Glomerular endothelial cell (primary cell): Measurements from ENCODE around the gene ANKZF1. TPM values are rescaled to one million over a fixed set of nuclear protein-coding genes. Genes with fewer than 3 reads are reported as not detected.
A peak's percentile ranks its signal among the peaks of the same experiment; 100 is the strongest.

Experiments used
- DNase-seq: peaks from one replicate; pipeline ENCODE4 v3.0.0-alpha.2; 2011; ENCODE audit warnings: low read depth, low spot score; ENCODE audit errors: extremely low read depth
- total RNA-seq: library from RNA; depleted of rRNA; stranded (reverse); fragments of >200 nt; gene quantifications from 2 replicates; pipeline ENCODE4 v1.2.3, GENCODE V29; 2015

The ANKZF1 gene
- total RNA-seq, 1 donor from 2014 or later = 32.2 TPM

DNA sequence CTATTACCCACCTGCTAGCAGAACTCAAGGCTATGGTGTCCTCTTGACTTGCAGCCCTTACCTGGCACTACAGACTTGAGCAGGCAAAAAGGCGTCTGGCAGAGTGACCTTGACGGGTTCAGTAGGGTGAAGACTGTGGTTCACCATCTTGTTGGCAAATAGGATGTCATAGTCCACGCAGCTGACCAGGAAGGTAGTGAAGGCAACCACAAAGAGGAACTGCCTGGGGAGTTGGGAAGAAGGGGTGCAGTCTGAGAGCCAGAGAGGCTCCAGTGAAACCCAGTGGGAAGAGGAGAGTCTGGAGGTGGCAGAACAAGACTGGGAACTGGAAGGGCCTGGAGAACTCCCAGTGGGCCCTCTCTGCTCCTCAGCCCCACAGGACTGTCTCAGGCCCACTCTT lies 4.3 kb upstream of the ANKZF1 start:
- no peak for DNase-seq

DNA sequence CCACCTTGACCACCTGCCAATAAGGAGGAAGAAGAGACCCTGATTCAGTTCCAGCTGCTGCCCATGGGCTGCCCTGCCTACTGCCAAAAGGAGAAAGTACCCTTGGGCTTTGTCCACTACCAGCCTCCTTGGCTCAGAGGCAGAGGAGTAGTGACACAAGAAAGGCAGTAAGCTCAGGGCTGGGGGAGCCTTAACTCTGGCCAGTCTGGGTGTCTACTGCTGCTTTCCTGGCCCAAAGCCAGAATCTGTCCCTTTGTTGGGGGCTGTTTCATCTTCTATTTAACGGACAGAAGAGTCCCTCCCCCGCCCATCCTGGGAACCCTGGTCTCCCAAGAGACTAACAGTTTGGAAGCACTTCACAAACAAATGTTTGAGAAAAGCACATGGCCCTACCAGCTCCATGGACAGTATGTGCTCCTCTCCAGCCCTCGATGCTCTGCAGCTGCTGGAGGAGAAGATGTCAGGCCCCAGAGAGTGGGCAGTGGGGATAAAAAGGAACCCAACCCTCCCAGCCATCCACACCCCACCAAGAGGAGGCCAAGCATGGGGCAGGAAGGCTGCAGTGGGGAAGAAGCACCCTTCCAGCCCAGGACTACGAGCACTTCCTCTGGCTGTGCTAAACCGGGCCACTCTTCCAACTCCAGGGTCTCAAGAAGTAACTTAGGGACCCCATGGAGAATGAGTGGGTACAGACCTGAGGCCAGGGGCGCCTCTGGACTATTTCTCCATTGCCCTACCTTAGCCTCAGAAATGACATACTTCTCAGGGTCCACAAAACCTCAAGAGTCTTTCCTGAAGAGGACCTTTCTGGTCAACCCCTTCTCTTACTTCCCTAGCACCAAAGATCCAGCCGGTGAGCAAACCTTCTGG lies 1.3 kb upstream of the ANKZF1 start:
- no peak for DNase-seq

DNA sequence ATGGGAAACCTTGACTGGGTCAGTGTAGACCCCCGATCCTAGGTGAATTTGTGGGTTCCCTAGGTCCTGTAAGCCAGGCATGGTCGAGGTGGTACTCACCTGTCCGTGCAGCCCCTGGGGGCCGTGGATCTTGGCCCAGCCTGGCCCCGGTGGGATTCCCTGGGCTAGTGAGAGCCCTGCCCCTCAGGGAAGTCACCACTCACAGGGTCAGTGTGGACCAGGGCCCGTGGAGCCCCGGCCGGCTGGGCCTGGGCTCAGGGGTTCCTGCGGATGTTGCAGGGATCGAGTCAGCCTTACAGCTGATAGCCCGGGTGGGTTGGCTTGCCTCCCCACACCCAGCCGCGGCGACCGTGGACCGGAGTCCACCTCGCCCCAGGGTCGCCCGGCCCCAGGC lies 698 bp upstream of the ANKZF1 start:
- DNase-seq = no peak

DNA sequence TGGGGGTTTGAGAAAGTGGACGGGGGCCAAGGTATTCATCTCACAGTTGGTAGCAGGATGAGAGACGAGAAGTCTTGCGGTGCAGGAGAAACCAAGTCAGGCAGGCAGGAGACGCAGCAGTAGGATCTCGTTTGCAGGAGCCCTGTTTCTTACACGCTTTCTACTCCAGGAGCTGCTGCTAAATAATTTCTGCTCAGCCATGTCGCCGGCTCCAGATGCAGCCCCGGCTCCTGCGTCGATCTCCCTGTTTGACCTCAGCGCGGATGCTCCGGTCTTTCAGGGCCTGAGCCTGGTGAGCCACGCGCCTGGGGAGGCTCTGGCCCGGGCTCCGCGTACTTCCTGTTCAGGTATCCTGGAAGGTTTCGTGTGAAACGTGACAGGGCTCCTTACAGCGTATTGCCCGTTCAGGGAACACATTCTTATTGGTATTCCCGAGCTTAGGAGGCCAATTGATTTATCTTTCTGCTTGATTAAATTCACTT lies 494 bp downstream of the ANKZF1 start:
- DNase-seq = no peak

DNA sequence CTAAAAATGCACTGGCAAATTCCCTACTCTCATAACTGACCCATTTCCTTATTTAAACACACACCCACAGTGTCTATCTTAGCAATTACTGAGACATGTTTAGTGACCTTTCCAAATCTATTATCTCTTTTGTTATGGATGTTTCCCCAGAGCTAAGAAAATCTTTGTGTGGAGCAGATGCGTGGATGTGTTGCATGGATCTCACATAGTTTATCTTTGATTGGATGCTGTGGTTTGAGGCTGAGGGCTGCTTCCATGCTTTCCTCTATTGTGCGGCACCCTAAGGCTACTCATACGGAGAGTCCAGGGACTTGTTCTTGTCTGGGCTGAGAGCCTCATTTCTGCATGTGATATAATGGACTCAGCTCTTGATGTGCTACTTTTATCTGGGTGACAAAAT lies 4.7 kb downstream of the ANKZF1 start:
- DNase-seq = no peak

DNA sequence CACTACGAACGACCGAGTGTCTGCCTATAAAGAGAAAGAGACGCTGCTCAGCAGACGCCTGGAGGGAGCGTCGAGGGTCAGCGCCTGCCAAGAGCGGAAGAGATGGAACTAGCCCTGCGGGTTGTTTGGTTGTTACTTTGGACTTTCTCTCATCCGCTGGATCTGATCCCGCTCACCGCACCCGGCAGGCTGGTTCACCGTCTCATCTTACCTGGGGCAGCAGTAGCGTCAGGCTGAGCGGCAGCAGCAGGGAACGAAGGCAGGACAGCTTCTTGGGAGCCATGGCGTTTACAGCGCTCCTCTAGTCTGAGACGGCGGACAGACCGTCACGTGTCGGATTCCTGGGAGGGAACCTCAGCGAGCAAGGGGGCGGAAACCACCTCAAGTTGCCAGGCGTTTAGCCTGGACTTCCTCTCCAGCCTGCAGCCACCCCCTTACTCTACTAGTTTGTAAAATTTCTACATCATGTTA lies 13.7 kb downstream of the ANKZF1 start:
- DNase-seq = no peak

DNA sequence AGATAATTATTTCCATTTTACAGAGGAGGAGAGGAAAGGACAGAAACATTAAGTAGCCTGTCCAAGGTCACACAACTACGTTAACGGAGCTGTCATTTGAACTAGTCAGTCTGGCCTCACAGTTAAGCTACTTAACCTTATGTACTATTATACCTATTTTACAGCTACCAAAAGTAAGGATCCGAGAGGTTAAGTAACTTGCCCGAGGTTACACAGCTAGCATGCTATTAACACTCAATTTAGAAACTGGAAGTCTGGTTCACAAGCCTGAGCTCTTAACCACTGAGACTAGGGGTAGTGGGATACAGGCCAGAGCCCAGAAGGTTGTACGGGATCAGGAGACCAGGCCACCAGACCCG lies 15.2 kb downstream of the ANKZF1 start:
- DNase-seq = no peak

DNA sequence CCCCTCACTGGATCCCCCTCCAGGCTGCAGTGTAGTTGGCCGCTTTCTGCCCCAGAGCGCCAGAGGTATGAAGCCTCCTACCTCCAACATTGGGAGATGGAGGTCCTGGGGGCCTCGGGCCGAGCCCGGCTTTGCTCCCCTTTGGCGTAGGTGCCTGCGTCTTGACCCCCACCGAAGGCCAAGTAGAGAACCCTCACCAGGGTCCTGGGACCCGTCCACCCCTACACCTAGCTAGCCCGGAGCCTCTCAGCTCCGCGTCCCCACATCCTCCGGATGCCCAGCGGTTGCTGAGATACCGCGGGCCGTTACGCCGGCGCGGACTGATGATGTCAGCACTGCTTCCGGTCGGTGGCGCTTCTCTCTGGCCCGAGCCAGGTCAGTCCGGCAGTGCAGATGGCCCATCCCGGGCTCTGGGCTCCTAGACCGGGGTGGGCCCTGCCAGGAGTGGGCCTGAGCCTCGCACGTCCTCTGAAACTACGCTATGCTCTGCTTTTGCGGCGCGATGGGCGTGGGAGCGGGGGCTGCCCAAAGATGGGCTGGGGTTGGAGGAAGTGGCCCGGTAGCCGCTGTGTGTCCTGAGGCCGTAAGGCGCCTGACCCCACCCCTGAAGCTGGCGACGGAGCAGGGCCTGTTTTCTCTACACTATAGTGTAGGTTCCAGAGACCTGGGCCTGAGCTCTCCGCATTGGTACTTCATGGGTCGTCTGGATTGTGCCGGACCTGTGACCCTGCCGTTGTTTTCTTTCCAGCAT lies 15.7 kb downstream of the ANKZF1 start, which contains the start of the genes GLB1L and STK16:
Gene GLB1L (minus strand): TSS at position 297 of the 751 bp plus-strand sequence. CDS start 1,871 bp downstream, outside the sequence.
Gene STK16 (plus strand): TSS at position 332 of the 751 bp plus-strand sequence. CDS start 521 bp downstream, outside the sequence.
- peak; percentile 64 for DNase-seq

DNA sequence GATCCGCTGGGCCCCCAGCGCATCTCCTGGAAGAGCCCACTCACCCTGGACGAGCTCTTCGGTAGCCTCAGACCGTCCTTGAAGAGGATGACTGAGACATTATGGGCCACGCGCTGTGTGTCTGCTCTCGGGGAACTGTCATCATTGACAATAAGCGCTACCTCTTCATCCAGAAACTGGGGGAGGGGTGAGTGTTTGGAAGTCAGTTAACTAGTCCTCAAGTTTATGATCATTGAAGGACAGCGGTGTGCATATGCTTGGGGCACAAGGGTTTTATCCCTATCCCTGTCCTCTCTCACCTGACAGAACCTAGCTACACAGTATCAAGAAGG lies 16.3 kb downstream of the ANKZF1 start:
- no peak for DNase-seq

DNA sequence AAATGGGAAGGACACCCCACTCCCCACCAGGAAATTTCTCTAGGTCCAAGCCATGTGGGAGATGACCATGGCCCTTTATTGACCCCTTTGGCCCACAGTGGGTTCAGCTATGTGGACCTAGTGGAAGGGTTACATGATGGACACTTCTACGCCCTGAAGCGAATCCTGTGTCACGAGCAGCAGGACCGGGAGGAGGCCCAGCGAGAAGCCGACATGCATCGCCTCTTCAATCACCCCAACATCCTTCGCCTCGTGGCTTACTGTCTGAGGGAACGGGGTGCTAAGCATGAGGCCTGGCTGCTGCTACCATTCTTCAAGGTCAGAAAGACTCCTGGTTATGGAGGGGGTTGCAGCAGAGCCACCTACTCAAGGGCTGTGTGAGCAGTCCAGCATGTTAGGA lies 17.0 kb downstream of the ANKZF1 start:
- DNase-seq = no peak

DNA sequence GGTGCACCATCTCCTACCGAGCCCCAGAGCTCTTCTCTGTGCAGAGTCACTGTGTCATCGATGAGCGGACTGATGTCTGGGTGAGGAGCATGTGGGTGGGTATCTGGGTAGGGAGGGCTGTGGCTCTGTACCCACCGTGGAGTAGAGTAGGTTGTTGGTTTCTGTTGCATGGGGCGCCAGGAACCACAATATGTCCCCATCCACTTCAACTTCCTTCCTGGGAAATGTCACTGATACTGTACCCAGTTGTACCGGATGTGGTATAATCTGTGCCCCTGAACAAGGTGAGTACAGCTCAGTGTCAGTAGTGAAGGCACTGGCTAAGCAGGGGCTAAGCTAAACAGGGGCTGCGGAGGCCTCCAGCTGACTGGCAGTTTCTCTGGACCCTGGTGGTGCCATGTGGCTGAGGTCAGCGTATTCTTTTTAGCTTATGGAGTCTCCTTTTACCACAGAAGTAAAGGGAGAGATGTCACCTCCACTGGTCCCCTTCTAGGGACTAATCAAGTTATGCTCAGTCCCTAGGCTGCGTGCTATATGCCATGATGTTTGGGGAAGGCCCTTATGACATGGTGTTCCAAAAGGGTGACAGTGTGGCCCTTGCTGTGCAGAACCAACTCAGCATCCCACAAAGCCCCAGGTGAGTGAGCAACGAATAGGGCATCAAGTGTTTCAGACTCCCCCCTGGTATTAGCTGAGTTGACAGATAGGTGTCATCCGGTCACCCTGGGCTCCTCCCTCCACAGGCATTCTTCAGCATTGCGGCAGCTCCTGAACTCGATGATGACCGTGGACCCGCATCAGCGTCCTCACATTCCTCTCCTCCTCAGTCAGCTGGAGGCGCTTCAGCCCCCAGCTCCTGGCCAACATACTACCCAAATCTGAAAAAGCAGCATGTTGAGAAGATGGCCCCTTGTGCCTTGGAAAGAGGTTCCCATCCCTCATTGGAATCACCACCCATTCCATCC lies 18.4 kb downstream of the ANKZF1 start:
- DNase-seq = no peak

DNA sequence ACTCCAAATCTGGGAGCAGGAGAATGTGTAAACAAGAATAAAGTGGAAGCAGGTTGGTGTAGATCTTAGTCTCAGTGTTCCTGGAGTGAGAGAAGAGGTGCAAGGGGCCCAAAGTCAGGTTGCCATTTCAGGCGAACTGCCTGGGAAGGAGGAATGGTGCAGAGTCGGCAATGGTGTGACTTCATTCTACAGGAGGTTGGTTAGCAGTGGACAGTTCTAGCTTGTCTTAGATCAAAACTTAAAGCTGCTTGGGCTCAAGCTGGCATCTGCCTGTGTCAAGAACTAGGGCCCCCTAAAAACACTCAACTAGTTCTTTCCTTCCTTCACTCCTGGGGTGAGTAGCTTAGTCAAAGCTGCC lies 19.2 kb downstream of the ANKZF1 start:
- no peak for DNase-seq

DNA sequence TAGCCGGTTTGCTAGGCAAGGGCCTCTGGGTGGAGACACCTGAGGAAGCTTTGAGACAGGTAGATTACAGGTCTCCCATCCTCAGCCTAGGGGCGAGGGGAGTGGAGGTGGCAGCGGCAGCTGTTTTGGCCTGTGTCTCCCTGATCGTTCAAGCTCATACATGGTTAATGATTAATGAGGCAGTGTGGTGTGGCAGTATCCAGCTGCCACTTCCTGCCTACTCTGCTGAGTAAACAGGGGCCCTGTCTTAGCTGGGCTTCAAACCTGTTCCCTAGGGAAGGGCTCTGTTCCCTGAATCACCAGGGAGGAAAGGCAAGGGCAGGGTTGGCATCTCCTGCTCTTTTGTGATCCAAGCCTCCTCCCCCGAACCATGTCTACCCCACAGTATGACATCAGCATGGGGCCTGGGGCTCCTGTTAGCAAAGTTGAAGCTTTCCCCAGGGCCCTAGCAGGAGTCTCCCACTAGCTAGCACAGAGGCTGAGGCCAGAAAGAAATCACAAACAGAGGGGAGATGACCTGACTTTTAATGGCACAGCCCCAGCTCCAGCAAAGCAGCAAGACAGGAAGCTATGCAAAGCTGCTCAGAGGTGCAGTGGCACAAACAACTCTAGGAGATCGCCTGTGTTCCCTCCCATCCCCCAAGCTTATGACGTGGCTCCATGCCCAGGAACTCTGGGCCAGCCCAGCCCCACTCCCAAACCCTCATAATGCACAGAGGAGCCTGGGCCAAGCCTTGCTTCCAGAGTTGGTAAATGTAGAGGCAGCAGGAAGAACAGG lies 19.8 kb downstream of the ANKZF1 start:
- DNase-seq = peak; percentile 58

DNA sequence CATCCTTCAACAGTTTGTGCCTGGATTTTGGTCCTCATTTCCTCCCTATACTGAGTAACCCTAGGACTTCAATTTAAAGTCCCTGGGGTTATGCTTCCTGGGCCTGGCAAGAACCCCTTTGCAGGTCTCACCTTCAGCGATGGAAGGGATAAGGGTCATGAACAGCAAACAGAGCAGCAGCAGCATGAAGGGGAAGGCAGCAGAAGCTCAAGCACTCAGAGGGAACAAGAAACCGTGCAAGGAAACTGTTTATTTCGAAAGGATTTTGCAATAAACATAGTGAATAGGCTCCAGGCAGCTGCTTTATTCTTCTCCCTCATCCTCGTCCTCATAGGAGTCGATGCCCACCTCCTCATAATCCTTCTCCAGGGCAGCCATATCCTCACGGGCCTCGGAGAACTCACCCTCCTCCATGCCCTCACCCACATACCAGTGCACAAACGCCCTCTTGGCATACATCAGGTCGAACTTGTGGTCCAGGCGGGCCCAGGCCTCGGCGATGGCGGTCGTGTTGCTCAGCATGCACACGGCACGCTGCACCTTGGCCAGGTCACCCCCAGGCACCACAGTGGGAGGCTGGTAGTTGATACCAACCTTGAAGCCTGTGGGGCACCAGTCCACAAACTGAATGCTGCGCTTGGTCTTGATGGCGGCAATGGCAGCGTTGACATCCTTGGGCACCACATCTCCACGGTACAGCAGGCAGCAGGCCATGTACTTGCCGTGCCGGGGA lies 20.6 kb downstream of the ANKZF1 start:
- no peak for DNase-seq

DNA sequence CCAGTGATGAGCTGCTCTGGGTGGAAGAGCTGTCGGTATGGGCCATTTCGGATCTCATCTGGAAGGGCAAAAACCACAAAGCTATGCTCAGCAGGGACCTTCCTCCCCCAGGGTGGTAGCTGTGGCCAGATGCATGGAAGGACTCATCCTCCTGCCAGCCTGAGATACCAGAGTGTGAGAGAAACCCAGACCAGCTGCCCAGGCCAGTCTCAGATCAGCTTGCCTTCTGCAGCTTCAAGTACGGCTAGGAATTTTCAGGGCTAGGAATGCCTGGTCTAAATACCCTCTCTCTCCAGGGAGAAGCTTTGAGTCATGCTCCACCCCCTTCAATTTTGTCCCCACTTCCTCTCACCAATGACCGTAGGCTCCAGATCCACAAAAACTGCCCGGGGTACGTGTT lies 22.1 kb downstream of the ANKZF1 start:
- no peak for DNase-seq

DNA sequence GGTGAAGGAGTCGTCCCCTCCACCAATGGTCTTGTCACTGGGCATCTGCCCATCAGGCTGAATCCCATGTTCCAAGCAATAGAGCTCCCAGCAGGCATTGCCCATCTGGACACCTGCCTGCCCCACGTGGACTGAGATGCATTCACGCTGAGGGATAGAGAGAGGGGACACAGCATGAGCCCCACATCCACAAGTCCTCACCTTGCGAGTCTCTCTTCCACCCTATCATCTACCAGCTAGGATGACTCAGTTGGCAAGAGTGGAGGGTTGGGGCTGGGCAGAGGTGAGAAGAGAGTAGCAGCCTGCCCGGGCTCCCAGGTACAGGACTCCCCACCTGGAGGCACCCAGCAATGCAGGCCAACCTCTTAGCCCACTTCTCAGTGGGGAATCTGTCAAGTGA lies 22.5 kb downstream of the ANKZF1 start:
- DNase-seq = no peak

DNA sequence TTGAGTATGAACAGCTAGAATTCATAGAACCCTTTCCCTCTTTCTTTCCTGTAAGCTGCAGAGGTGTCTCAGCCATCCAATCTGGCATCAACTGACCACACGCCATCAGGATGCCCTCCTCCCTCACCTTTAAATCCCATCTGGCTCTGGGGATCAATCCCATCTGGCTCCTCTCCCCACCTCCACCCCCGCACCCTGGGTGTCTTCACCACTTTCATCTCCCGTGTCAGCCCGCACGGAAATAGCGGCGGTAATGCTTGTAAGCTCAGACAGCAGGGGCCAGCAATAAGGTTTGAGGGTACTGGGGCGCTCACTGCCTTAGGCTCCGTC lies 22.9 kb downstream of the ANKZF1 start:
- DNase-seq = no peak

DNA sequence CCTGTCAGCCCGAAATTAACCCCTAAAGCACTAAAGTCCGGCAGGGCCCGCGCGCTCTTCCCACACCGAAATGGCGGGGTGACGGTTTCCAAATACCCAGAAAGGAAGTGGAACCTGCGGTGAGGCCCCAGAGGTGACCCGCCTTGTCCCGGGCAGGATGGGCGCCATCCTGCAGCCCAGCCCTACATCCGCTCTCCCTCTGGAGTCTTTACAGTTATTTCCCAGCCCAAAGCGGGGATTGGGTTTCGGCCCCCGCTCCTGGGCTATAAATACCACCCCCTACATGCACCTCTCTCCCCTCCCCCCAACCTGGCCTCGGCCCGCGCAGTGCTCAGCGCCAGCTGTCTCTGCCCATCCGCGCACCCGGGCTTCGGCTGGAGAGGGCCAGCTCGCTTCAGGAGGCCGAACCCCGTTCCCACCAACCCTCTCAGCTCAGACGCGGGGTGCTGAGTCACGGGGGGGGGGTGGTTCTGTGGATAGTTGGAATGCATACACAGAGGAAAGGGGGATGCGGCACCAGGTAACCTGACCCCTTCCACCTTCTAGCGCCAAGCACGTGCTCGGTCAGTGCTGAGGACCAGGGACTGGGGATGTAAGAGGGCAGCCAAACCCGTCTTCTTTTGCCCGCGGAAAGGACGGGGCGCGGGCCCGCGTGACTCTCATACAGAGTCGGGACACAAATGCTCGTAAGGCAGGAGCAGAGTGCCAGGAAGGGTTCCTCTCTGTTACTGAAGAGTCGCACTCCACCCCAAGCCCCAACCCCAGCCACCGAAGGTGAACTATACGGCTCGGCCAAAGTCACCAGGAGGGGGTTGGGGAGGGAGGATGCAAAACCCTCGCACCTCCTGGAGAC lies 23.5 kb downstream of the ANKZF1 start, which contains the start of gene TUBA4B:
Gene TUBA4B (plus strand): TSS at position 344 of the 853 bp plus-strand sequence. CDS start 165 bp downstream, at position 509.
- no peak for DNase-seq
